Sigmoid colon (tissue), 3 donors: ENCODE measurements around the gene SRCIN1.

Experiments
- POLR2A ChIP-seq, 2 donors: fragments of 450-650 bp; IDR thresholded peaks; one replicate each; pipeline ENCODE4 v1.6.1; 2016; ENCODE audit warnings: antibody characterized with exemption in 2 of 2, mild to moderate bottlenecking in 2 of 2, moderate library complexity in 2 of 2
- TF ChIP-seq, protein P1 (sequence below), 4 experiments: fragments of 450-650 bp in 3 of 4; fragments of 200-600 bp in 1 of 4; IDR thresholded peaks; one replicate each; pipeline ENCODE4 v1.5.1; 2016 to 2019; ENCODE audit warnings: antibody characterized with exemption in 4 of 4, mild to moderate bottlenecking in 3 of 4, moderate library complexity in 2 of 4

DNA sequence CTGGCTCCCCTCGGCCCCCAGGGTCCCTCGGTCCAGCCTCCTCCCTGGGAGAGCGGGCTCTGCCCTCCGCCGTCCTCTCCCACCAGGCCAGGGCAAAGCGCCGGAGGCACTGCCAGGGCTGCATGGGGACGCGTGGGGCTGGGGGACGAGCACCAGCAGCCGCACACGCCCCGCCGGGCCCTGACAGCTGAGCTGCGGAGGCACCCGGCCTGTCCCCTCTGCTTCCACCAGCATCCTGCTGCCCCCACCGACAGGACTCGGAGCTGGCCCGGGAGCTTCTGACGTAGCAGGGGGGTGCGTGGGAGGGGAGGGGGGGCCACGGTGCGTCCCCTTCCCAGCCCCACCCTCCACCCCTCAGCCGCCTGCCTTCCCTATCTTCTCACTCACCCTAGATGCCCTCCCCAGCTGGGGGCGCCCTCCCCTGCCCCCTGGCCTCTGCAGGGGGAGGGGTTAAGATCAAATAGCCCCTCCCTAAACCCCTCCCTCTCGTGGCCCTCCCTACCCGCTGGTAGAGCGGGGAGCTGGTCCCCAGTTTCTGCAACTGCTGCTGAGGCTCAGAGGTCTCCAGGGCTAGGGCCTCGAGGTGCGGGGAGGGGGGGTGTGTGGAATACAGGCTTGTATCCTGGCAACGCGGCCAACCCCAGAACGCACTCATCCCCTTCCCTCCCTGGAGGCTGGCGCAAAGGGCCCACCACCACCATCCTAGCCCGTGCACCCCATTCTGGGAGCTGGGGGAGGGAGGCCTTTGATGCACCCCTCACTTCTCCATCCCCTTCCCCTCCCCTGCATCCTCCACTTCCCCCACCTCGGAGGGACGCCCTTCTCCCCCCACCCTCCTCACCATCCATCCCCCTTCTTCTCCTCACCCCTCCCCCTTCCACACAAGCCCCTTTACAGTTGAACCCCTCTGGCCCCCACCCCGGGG is 1.0 kb downstream of the SRCIN1 start:
- TF ChIP-seq, protein P1, sequence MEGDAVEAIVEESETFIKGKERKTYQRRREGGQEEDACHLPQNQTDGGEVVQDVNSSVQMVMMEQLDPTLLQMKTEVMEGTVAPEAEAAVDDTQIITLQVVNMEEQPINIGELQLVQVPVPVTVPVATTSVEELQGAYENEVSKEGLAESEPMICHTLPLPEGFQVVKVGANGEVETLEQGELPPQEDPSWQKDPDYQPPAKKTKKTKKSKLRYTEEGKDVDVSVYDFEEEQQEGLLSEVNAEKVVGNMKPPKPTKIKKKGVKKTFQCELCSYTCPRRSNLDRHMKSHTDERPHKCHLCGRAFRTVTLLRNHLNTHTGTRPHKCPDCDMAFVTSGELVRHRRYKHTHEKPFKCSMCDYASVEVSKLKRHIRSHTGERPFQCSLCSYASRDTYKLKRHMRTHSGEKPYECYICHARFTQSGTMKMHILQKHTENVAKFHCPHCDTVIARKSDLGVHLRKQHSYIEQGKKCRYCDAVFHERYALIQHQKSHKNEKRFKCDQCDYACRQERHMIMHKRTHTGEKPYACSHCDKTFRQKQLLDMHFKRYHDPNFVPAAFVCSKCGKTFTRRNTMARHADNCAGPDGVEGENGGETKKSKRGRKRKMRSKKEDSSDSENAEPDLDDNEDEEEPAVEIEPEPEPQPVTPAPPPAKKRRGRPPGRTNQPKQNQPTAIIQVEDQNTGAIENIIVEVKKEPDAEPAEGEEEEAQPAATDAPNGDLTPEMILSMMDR (IDR thresholded peaks at IDR 0.05) = no peak
- TF ChIP-seq POLR2A (IDR thresholded peaks at IDR 0.05) = no peak
